Measurements from ENCODE around the gene CYP27B1. TPM values are rescaled to one million over a fixed set of nuclear protein-coding genes. Genes with fewer than 3 reads are reported as not detected.
A peak's percentile ranks its signal among the peaks of the same experiment; 100 is the strongest.

CYP27B1 gene
- total RNA-seq, 1 donor from 2014 or later, result 9.9 TPM

- Mint-ChIP-seq H3K4me1 (ENCODE audit: low read depth) (no peaks in the 10 kb centered on the region), H3K27ac (no peak overlapping the region), H3K27me3 (ENCODE audit: insufficient read depth) (no peaks in the 10 kb centered on the region), H3K36me3 (ENCODE audit: low read depth) (peaks cover 44% of the 10 kb centered on the region), H3K4me3 (no peak overlapping the region), H3K9me3 (no peaks in the 10 kb centered on the region)
- intact Hi-C loops (cut with micrococcal nuclease), result no loop called here
- DNase-seq (ENCODE audit: low spot score), result no peak
These were observed 35.3 kb downstream of the CYP27B1 start for GRCh38 chr12:57731411-57732080.

- intact Hi-C loops (cut with micrococcal nuclease), result no loop called here
- DNase-seq (ENCODE audit: low spot score), result no peak
- Mint-ChIP-seq H3K9me3 (no peaks in the 10 kb centered on the region), H3K27ac (no peak overlapping the region), H3K4me1 (ENCODE audit: low read depth) (no peaks in the 10 kb centered on the region), H3K4me3 (no peak overlapping the region), H3K27me3 (ENCODE audit: insufficient read depth) (no peaks in the 10 kb centered on the region), H3K36me3 (ENCODE audit: low read depth) (peaks cover 44% of the 10 kb centered on the region)
These were observed 36.4 kb downstream of the CYP27B1 start for GRCh38 chr12:57730336-57731067.

GRCh38 chr12:57729321-57729844, 37.5 kb downstream of the CYP27B1 start:
- peak overlapping the region; percentile 8 for H3K27ac Mint-ChIP-seq
- no peak for DNase-seq (ENCODE audit: low spot score)
- H3K4me3 Mint-ChIP-seq, result no peak overlapping the region
- no peaks in the 10 kb centered on the region for H3K4me1 Mint-ChIP-seq (ENCODE audit: low read depth)
- intact Hi-C loops (cut with micrococcal nuclease), result no loop called here
- H3K27me3 Mint-ChIP-seq (ENCODE audit: insufficient read depth), result no peaks in the 10 kb centered on the region
- H3K9me3 Mint-ChIP-seq, result no peaks in the 10 kb centered on the region
- H3K36me3 Mint-ChIP-seq (ENCODE audit: low read depth), result peaks cover 41% of the 10 kb centered on the region

- H3K4me3 Mint-ChIP-seq, result no peak overlapping the region
- intact Hi-C loops (cut with micrococcal nuclease), result no loop called here
- DNase-seq (ENCODE audit: low spot score), result no peak
- H3K9me3 Mint-ChIP-seq, result no peaks in the 10 kb centered on the region
- H3K4me1 Mint-ChIP-seq (ENCODE audit: low read depth), result no peaks in the 10 kb centered on the region
- H3K27me3 Mint-ChIP-seq (ENCODE audit: insufficient read depth), result no peaks in the 10 kb centered on the region
- H3K27ac Mint-ChIP-seq, result no peak overlapping the region
- peaks cover 42% of the 10 kb centered on the region for H3K36me3 Mint-ChIP-seq (ENCODE audit: low read depth)
These were observed 39.0 kb downstream of the CYP27B1 start for GRCh38 chr12:57727758-57728395.

GRCh38 chr12:57726884-57727757, 39.8 kb downstream of the CYP27B1 start:
- DNase-seq (ENCODE audit: low spot score), result no peak
- Mint-ChIP-seq H3K4me3 (no peak overlapping the region), H3K27ac (no peak overlapping the region), H3K4me1 (ENCODE audit: low read depth) (no peaks in the 10 kb centered on the region), H3K9me3 (no peaks in the 10 kb centered on the region), H3K27me3 (ENCODE audit: insufficient read depth) (no peaks in the 10 kb centered on the region), H3K36me3 (ENCODE audit: low read depth) (peaks cover 37% of the 10 kb centered on the region)
- intact Hi-C loops (cut with micrococcal nuclease), result no loop called here

GRCh38 chr12:57726151-57726883, 40.6 kb downstream of the CYP27B1 start:
- DNase-seq (ENCODE audit: low spot score), result no peak
- no peaks in the 10 kb centered on the region for H3K4me1 Mint-ChIP-seq (ENCODE audit: low read depth)
- no peaks in the 10 kb centered on the region for H3K27me3 Mint-ChIP-seq (ENCODE audit: insufficient read depth)
- no peak overlapping the region for H3K4me3 Mint-ChIP-seq
- no peaks in the 10 kb centered on the region for H3K9me3 Mint-ChIP-seq
- peak overlapping the region; percentile 65 for H3K27ac Mint-ChIP-seq
- intact Hi-C loops (cut with micrococcal nuclease), result no loop called here
- peaks cover 36% of the 10 kb centered on the region for H3K36me3 Mint-ChIP-seq (ENCODE audit: low read depth)

- peaks cover 33% of the 10 kb centered on the region for H3K36me3 Mint-ChIP-seq (ENCODE audit: low read depth)
- H3K27ac Mint-ChIP-seq, result no peak overlapping the region
- no peak for DNase-seq (ENCODE audit: low spot score)
- no peaks in the 10 kb centered on the region for H3K4me1 Mint-ChIP-seq (ENCODE audit: low read depth)
- intact Hi-C loops (cut with micrococcal nuclease), result no loop called here
- H3K9me3 Mint-ChIP-seq, result no peaks in the 10 kb centered on the region
- no peaks in the 10 kb centered on the region for H3K27me3 Mint-ChIP-seq (ENCODE audit: insufficient read depth)
- H3K4me3 Mint-ChIP-seq, result no peak overlapping the region
These were observed 41.1 kb downstream of the CYP27B1 start for GRCh38 chr12:57725851-57726150.

GRCh38 chr12:57724936-57725740, 41.7 kb downstream of the CYP27B1 start:
- H3K4me3 Mint-ChIP-seq, result no peak overlapping the region
- H3K27me3 Mint-ChIP-seq (ENCODE audit: insufficient read depth), result no peaks in the 10 kb centered on the region
- no peak for DNase-seq (ENCODE audit: low spot score)
- H3K4me1 Mint-ChIP-seq (ENCODE audit: low read depth), result no peaks in the 10 kb centered on the region
- peaks cover 27% of the 10 kb centered on the region for H3K36me3 Mint-ChIP-seq (ENCODE audit: low read depth)
- intact Hi-C loops (cut with micrococcal nuclease), result no loop called here
- H3K27ac Mint-ChIP-seq, result peak overlapping the region; percentile 3
- no peaks in the 10 kb centered on the region for H3K9me3 Mint-ChIP-seq

- no peak for DNase-seq (ENCODE audit: low spot score)
- Mint-ChIP-seq H3K4me3 (no peak overlapping the region), H3K9me3 (no peaks in the 10 kb centered on the region), H3K27me3 (ENCODE audit: insufficient read depth) (no peaks in the 10 kb centered on the region), H3K27ac (peak overlapping the region; percentile 3), H3K4me1 (ENCODE audit: low read depth) (no peaks in the 10 kb centered on the region), H3K36me3 (ENCODE audit: low read depth) (peaks cover 31% of the 10 kb centered on the region)
- intact Hi-C loops (cut with micrococcal nuclease), result no loop called here
These were observed 42.6 kb downstream of the CYP27B1 start for GRCh38 chr12:57724003-57724935.

- intact Hi-C loops (cut with micrococcal nuclease), result no loop called here
- no peaks in the 10 kb centered on the region for H3K27me3 Mint-ChIP-seq (ENCODE audit: insufficient read depth)
- H3K27ac Mint-ChIP-seq, result no peak overlapping the region
- no peak for DNase-seq (ENCODE audit: low spot score)
- H3K36me3 Mint-ChIP-seq (ENCODE audit: low read depth), result peaks cover 32% of the 10 kb centered on the region
- H3K9me3 Mint-ChIP-seq, result no peaks in the 10 kb centered on the region
- H3K4me3 Mint-ChIP-seq, result no peak overlapping the region
- no peaks in the 10 kb centered on the region for H3K4me1 Mint-ChIP-seq (ENCODE audit: low read depth)
These were observed 43.3 kb downstream of the CYP27B1 start for GRCh38 chr12:57723630-57723962.
